ENCODE results near the gene LRRTM3.

Gene LRRTM3

DNA sequence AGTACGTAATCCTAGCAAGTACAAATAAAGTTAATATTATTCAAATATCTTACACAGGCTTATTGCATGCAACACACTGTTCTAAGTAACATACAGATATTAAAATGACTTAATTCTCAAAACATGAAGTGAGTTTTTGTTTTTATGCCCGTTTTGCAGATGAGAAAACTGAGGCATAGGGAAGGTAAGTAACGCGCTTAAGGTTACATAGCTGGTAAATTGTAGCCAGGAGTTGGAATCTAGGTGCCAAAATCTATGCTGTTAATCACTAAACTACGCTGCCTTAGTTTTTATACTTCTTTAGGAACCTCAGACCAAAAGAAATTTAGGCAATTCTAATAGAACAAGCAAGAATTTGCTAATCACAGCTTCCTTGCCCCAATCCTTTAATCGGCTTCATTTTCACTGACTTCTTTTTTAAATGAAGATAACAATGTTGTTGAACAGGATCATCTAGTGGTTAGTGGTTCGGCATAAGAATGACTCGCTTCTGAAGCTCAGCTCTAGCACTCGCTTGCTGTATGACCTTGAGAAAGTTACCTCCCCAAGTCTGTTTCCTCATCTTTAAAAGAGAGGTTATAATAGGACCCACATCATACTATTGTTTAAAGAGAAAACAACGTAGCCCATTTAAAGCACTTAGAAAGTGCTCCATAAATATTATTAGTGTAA lies 1.0 kb upstream of the LRRTM3 start:
- H3K4me3 ChIP-seq (replicated peaks; ENCODE audit: low read depth, low read length), result no peak overlapping the region
- TF ChIP-seq, protein P1, sequence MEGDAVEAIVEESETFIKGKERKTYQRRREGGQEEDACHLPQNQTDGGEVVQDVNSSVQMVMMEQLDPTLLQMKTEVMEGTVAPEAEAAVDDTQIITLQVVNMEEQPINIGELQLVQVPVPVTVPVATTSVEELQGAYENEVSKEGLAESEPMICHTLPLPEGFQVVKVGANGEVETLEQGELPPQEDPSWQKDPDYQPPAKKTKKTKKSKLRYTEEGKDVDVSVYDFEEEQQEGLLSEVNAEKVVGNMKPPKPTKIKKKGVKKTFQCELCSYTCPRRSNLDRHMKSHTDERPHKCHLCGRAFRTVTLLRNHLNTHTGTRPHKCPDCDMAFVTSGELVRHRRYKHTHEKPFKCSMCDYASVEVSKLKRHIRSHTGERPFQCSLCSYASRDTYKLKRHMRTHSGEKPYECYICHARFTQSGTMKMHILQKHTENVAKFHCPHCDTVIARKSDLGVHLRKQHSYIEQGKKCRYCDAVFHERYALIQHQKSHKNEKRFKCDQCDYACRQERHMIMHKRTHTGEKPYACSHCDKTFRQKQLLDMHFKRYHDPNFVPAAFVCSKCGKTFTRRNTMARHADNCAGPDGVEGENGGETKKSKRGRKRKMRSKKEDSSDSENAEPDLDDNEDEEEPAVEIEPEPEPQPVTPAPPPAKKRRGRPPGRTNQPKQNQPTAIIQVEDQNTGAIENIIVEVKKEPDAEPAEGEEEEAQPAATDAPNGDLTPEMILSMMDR (IDR thresholded peaks at IDR 0.05; ENCODE audit: low read depth, low read length, missing control alignments), result no peak
- DNase-seq (ENCODE audit: extremely low read depth, low read depth), result no peak

DNA sequence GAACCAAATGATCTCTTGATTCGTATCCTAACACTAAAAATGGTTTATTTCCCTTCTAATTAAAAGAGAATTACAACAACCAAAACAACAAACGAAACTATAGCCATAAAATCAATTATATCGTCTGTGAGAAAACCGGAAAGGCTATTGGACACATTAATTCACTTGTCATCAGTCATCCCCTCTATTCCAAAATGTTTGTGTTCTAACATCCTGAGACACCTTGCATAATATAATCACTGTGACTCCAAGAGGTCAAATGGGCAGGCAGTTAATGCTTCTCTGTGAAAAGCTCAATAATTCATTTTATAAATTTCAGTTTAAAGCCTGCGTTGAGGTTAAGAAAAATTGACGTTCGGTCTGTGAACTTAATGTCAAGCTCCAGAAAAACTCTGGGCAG lies 463 bp upstream of the LRRTM3 start:
- TF ChIP-seq, protein P1 (IDR thresholded peaks at IDR 0.05; ENCODE audit: low read depth, low read length, missing control alignments), result no peak
- no peak for DNase-seq (ENCODE audit: extremely low read depth, low read depth)
- no peak overlapping the region for H3K4me3 ChIP-seq (replicated peaks; ENCODE audit: low read depth, low read length)

DNA sequence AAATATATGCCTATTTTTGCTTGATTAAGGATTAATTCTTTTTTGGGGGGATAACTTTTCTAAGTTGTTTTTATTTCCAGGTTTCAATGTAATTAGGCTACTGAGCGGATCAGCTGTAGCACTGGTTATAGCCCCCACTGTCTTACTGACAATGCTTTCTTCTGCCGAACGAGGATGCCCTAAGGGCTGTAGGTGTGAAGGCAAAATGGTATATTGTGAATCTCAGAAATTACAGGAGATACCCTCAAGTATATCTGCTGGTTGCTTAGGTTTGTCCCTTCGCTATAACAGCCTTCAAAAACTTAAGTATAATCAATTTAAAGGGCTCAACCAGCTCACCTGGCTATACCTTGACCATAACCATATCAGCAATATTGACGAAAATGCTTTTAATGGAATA lies 1.0 kb downstream of the LRRTM3 start:
- DNase-seq (ENCODE audit: extremely low read depth, low read depth), result no peak
- TF ChIP-seq, protein P1 (IDR thresholded peaks at IDR 0.05; ENCODE audit: low read depth, low read length, missing control alignments), result no peak
- H3K4me3 ChIP-seq (replicated peaks; ENCODE audit: low read depth, low read length), result no peak overlapping the region

DNA sequence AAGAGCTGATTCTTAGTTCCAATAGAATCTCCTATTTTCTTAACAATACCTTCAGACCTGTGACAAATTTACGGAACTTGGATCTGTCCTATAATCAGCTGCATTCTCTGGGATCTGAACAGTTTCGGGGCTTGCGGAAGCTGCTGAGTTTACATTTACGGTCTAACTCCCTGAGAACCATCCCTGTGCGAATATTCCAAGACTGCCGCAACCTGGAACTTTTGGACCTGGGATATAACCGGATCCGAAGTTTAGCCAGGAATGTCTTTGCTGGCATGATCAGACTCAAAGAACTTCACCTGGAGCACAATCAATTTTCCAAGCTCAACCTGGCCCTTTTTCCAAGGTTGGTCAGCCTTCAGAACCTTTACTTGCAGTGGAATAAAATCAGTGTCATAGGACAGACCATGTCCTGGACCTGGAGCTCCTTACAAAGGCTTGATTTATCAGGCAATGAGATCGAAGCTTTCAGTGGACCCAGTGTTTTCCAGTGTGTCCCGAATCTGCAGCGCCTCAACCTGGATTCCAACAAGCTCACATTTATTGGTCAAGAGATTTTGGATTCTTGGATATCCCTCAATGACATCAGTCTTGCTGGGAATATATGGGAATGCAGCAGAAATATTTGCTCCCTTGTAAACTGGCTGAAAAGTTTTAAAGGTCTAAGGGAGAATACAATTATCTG lies 1.6 kb downstream of the LRRTM3 start:
- H3K4me3 ChIP-seq (replicated peaks; ENCODE audit: low read depth, low read length), result no peak overlapping the region
- DNase-seq (ENCODE audit: extremely low read depth, low read depth), result no peak
- TF ChIP-seq, protein P1 (IDR thresholded peaks at IDR 0.05; ENCODE audit: low read depth, low read length, missing control alignments), result no peak

DNA sequence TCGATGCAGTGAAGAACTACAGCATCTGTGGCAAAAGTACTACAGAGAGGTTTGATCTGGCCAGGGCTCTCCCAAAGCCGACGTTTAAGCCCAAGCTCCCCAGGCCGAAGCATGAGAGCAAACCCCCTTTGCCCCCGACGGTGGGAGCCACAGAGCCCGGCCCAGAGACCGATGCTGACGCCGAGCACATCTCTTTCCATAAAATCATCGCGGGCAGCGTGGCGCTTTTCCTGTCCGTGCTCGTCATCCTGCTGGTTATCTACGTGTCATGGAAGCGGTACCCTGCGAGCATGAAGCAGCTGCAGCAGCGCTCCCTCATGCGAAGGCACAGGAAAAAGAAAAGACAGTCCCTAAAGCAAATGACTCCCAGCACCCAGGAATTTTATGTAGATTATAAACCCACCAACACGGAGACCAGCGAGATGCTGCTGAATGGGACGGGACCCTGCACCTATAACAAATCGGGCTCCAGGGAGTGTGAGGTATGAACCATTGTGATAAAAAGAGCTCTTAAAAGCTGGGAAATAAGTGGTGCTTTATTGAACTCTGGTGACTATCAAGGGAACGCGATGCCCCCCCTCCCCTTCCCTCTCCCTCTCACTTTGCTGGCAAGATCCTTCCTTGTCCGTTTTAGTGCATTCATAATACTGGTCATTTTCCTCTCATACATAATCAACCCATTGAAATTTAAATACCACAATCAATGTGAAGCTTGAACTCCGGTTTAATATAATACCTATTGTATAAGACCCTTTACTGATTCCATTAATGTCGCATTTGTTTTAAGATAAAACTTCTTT lies 2.3 kb downstream of the LRRTM3 start:
- DNase-seq (ENCODE audit: extremely low read depth, low read depth), result no peak
- TF ChIP-seq, protein P1 (IDR thresholded peaks at IDR 0.05; ENCODE audit: low read depth, low read length, missing control alignments), result no peak
- no peak overlapping the region for H3K4me3 ChIP-seq (replicated peaks; ENCODE audit: low read depth, low read length)

DNA sequence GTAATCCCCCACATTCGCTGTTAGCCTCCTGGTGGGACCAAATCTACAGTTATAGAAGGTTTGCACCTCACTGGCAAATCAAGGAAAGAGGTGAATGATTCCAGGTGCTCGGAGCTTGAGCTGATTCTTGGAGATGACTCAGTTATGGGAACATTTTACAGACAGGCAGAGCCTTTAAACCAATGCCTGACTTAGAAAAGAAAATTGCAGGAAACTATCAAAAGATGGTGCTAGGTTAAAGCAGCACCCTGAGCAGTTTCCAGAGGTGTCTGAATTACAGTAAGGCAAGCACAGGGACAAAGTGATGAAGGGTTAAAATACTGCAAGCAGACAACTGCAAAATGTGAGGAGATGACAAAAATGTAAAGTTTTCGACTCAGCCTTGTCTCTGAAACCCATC lies 2.9 kb downstream of the LRRTM3 start:
- no peak overlapping the region for H3K4me3 ChIP-seq (replicated peaks; ENCODE audit: low read depth, low read length)
- DNase-seq (ENCODE audit: extremely low read depth, low read depth), result no peak
- TF ChIP-seq, protein P1 (IDR thresholded peaks at IDR 0.05; ENCODE audit: low read depth, low read length, missing control alignments), result no peak
